Measurements from ENCODE around the gene OLIG1. TPM values are rescaled to one million over a fixed set of nuclear protein-coding genes. Genes with fewer than 3 reads are reported as not detected.

Gene OLIG1
- total RNA-seq, 1 donor from 2014 or later: not detected

DNA sequence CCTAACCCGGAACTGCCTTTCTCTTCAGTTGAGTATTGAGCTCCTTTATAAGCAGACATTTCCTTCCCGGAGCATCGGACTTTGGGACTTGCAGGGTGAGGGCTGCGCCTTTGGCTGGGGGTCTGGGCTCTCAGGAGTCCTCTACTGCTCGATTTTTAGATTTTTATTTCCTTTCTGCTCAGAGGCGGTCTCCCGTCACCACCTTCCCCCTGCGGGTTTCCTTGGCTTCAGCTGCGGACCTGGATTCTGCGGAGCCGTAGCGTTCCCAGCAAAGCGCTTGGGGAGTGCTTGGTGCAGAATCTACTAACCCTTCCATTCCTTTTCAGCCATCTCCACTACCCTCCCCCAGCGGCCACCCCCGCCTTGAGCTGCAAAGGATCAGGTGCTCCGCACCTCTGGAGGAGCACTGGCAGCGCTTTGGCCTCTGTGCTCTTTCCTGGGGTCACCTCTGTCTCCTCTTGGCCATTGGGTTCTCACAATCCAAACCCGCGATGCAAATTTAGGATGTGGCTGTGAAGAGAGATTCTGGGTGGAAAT is 40.5 kb upstream of the OLIG1 start:
- H3K36me3 Mint-ChIP-seq: no peaks in the 10 kb centered on the region
- no peak overlapping the region for H3K4me3 Mint-ChIP-seq
- peaks cover 92% of the 10 kb centered on the region for H3K27me3 Mint-ChIP-seq (ENCODE audit: low read depth)
- H3K9me3 Mint-ChIP-seq: no peaks in the 10 kb centered on the region
- H3K27ac Mint-ChIP-seq: no peak overlapping the region
- DNase-seq (ENCODE audit: low spot score in 2 of 2, unreplicated experiment in 2 of 2): no peak
- H3K4me1 Mint-ChIP-seq: peaks cover 7% of the 10 kb centered on the region
- TF ChIP-seq, protein P1, sequence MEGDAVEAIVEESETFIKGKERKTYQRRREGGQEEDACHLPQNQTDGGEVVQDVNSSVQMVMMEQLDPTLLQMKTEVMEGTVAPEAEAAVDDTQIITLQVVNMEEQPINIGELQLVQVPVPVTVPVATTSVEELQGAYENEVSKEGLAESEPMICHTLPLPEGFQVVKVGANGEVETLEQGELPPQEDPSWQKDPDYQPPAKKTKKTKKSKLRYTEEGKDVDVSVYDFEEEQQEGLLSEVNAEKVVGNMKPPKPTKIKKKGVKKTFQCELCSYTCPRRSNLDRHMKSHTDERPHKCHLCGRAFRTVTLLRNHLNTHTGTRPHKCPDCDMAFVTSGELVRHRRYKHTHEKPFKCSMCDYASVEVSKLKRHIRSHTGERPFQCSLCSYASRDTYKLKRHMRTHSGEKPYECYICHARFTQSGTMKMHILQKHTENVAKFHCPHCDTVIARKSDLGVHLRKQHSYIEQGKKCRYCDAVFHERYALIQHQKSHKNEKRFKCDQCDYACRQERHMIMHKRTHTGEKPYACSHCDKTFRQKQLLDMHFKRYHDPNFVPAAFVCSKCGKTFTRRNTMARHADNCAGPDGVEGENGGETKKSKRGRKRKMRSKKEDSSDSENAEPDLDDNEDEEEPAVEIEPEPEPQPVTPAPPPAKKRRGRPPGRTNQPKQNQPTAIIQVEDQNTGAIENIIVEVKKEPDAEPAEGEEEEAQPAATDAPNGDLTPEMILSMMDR (IDR thresholded peaks at IDR 0.05; ENCODE audit: unreplicated experiment): no peak

DNA sequence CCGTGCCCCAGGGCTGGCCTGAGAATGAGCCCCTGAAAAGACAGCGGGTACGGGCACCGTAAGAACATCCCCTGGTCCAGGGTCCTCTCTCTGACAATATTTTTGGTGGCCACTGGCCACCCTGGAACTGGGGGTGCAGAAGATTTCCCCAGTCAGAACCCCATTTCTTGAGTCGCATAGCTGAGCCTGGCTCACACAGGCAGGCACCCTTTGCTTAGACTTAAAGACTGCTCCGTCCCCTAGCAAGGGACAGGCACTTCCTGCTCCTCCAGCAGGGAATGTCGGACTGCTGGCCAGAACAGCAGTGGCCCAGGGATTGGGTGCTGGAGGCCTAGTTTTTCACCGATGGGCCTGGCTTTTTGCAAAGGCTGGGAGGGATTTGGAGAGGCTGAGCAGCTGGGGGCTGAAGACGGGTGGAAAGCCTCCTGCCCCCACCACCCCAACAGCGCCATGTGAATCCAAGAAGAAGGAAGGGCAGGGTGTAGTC is 39.9 kb upstream of the OLIG1 start:
- Mint-ChIP-seq H3K4me3 (no peak overlapping the region), H3K4me1 (peaks cover 7% of the 10 kb centered on the region), H3K36me3 (no peaks in the 10 kb centered on the region), H3K9me3 (no peaks in the 10 kb centered on the region), H3K27me3 (ENCODE audit: low read depth) (peaks cover 92% of the 10 kb centered on the region), H3K27ac (no peak overlapping the region)
- DNase-seq (ENCODE audit: low spot score in 2 of 2, unreplicated experiment in 2 of 2): no peak
- TF ChIP-seq, protein P1 (IDR thresholded peaks at IDR 0.05; ENCODE audit: unreplicated experiment): no peak

DNA sequence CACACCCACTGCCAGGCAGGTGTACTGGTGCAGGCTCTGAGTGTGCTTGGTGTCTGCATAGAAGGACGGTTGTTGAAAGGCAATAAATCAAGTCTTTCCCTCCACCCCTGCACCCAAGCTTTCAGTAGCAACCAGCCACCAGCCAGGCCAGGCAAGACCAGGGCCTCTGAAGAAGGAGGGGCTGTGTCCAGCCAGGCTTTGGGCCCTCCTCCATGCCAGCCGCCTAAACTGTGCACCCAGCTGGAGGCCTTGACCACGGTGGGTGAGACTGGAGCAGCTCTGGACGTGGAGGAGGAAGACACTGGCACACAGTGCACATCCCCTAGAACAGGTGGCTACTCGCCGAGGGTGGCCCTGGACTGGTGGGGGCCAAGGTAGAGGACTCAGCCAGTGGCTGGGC is 39.3 kb upstream of the OLIG1 start:
- DNase-seq (ENCODE audit: low spot score in 2 of 2, unreplicated experiment in 2 of 2): no peak
- TF ChIP-seq, protein P1 (IDR thresholded peaks at IDR 0.05; ENCODE audit: unreplicated experiment): no peak
- Mint-ChIP-seq H3K36me3 (no peaks in the 10 kb centered on the region), H3K9me3 (no peaks in the 10 kb centered on the region), H3K4me1 (peaks cover 7% of the 10 kb centered on the region), H3K27ac (no peak overlapping the region), H3K4me3 (no peak overlapping the region), H3K27me3 (ENCODE audit: low read depth) (peaks cover 92% of the 10 kb centered on the region)

DNA sequence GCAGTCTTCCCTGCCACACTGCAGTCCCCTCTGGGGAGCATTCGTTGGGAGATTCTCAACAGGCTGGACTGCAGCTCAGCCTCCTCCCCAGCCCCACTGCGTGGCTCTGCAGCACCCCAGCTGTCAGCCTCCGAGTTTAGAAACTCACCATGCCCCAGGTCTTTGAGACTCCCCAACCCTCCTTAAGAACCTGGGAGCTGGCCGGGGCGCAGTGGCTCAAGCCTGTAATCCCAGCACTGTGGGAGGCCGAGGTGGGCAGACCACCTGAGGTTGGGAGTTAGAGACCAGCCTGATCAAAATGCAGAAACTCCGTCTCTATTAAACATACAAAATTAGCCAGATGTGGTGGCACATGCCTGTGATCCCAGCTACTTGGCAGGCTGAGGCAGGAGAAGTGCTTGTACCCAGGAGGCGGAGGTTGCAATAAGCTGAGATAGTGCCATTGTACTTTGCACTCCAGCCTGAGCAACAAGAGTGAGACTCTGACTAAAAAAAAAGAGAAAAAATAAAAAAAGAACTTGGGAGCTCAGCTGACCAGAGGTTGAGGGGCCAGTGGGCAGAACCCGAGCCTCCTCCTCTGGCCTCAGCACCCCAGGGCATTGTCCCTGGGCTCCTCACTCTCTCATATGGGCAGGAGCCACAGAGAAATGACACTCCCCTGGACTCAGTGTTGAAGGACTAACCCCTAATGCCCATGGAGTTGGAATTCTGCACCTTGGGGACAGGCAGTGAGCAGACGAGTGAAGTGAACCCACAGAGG is 38.6 kb upstream of the OLIG1 start:
- H3K4me3 Mint-ChIP-seq: no peak overlapping the region
- peaks cover 2% of the 10 kb centered on the region for H3K4me1 Mint-ChIP-seq
- no peaks in the 10 kb centered on the region for H3K9me3 Mint-ChIP-seq
- H3K27me3 Mint-ChIP-seq (ENCODE audit: low read depth): peaks cover 90% of the 10 kb centered on the region
- no peak for DNase-seq (ENCODE audit: low spot score in 2 of 2, unreplicated experiment in 2 of 2)
- no peak overlapping the region for H3K27ac Mint-ChIP-seq
- H3K36me3 Mint-ChIP-seq: no peaks in the 10 kb centered on the region
- TF ChIP-seq, protein P1 (IDR thresholded peaks at IDR 0.05; ENCODE audit: unreplicated experiment): no peak

DNA sequence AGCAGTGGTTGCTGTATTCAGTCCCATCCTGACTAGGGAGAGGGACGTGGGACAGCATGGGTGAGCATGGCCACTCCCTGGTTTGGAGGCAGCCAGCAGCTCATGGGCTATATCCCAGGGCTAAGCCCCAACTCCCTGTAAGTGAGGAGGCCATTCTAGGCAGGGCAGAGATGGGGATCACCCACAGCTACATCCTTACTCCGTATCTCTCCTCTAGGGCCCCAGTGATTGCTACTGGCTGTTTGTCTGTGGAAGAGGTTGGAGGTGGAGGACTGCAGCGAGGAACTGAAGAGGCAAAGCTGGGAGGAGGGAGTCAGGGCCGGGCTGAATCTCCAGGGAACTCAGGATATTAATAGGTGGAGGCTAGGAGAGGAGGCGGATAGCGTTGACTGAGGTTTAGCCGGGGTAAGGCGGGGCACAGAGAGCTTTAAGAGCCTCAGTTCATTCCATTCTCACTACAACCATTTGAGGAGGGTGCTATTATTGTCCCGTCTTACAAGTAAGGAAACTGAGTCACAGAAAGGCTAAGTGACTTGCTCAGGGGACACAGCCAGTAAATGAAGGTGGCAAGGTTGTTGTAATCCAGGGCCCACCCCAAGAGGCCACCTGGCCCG is 37.4 kb upstream of the OLIG1 start:
- no peaks in the 10 kb centered on the region for H3K9me3 Mint-ChIP-seq
- H3K4me3 Mint-ChIP-seq: no peak overlapping the region
- TF ChIP-seq, protein P1 (IDR thresholded peaks at IDR 0.05; ENCODE audit: unreplicated experiment): no peak
- peaks cover 2% of the 10 kb centered on the region for H3K4me1 Mint-ChIP-seq
- peaks cover 93% of the 10 kb centered on the region for H3K27me3 Mint-ChIP-seq (ENCODE audit: low read depth)
- H3K36me3 Mint-ChIP-seq: no peaks in the 10 kb centered on the region
- H3K27ac Mint-ChIP-seq: no peak overlapping the region
- no peak for DNase-seq (ENCODE audit: low spot score in 2 of 2, unreplicated experiment in 2 of 2)

Measured in mesothelial cell of epicardium (in vitro differentiated cells).